MM.1S (cell line): ENCODE results near the gene DGUOK.

ENCODE experiments used
- DNase-seq: peaks from one replicate; pipeline ENCODE4 v3.0.0-alpha.2; 2015
- H2AFZ ChIP-seq: fragments of 300-600 bp; sonication (generic); 2 replicates; pipeline ENCODE4 v1.6.0; 2016; ENCODE audit warnings: antibody characterized with exemption, low read length
- H3F3A ChIP-seq: fragments of 300-600 bp; sonication (generic); 2 replicates; pipeline ENCODE4 v1.6.1; 2016; ENCODE audit warnings: mild to moderate bottlenecking, antibody characterized with exemption, low read length, moderate library complexity, mixed read lengths; ENCODE audit not compliant: insufficient read depth
- H3K27ac ChIP-seq: fragments of 300-600 bp; sonication (generic); 2 replicates; pipeline ENCODE4 v1.5.1; 2016; ENCODE audit warnings: mild to moderate bottlenecking, low read length
- H3K27me3 ChIP-seq: fragments of 300-600 bp; sonication (generic); replicated peaks from 2 replicates; pipeline ENCODE4 v1.6.0; 2016; ENCODE audit warnings: low read length; ENCODE audit not compliant: insufficient read depth
- H3K36me3 ChIP-seq: fragments of 300-600 bp; sonication (generic); replicated peaks from 2 replicates; pipeline ENCODE4 v1.6.1; 2016; ENCODE audit warnings: mild to moderate bottlenecking, low read length, mixed read lengths; ENCODE audit not compliant: insufficient read depth
- H3K4me1 ChIP-seq: fragments of 300-600 bp; sonication (generic); 2 replicates; pipeline ENCODE4 v1.6.1; 2016; ENCODE audit warnings: low read length, mixed read lengths
- H3K4me2 ChIP-seq: fragments of 300-600 bp; sonication (generic); 2 replicates; pipeline ENCODE4 v1.6.0; 2016; ENCODE audit warnings: low read depth, low read length
- H3K4me3 ChIP-seq: fragments of 300-600 bp; sonication (generic); 2 replicates; pipeline ENCODE4 v1.5.1; 2016; ENCODE audit warnings: low read length, mixed read lengths
- H3K79me2 ChIP-seq: fragments of 300-600 bp; sonication (generic); 2 replicates; pipeline ENCODE4 v1.6.1; 2016; ENCODE audit warnings: mixed run types, low read length, mixed read lengths
- H3K9ac ChIP-seq: fragments of 300-600 bp; sonication (generic); 2 replicates; pipeline ENCODE4 v1.6.1; 2016; ENCODE audit warnings: low read length, mixed read lengths
- H3K9me2 ChIP-seq: fragments of 300-600 bp; sonication (generic); replicated peaks from 2 replicates; pipeline ENCODE4 v1.6.1; 2016; ENCODE audit warnings: mild to moderate bottlenecking, low read length, mixed read lengths; ENCODE audit not compliant: insufficient read depth
- H3K9me3 ChIP-seq: fragments of 300-600 bp; sonication (generic); replicated peaks from 2 replicates; pipeline ENCODE4 v1.6.1; 2016; ENCODE audit warnings: mild to moderate bottlenecking, low read length, mixed read lengths; ENCODE audit not compliant: insufficient read depth
- H4K20me1 ChIP-seq: fragments of 300-600 bp; sonication (generic); 2 replicates; pipeline ENCODE4 v1.6.1; 2016; ENCODE audit warnings: mild to moderate bottlenecking, low read length, moderate library complexity, mixed read lengths; ENCODE audit not compliant: insufficient read depth
- CTCF ChIP-seq: fragments of 300-600 bp; sonication (generic); IDR thresholded peaks from 2 replicates; pipeline ENCODE4 v1.5.1; 2016; ENCODE audit warnings: antibody characterized with exemption, low read length, mixed read lengths
- EZH2 ChIP-seq: fragments of 300-600 bp; sonication (generic); optimal IDR thresholded peaks from 2 replicates; pipeline ENCODE3; 2017; ENCODE audit warnings: low read depth, mild to moderate bottlenecking, antibody characterized with exemption, low read length, mixed read lengths
- EZH2phosphoT487 ChIP-seq: fragments of 300-600 bp; sonication (generic); IDR thresholded peaks from 2 replicates; pipeline ENCODE4 v1.6.1; 2018; ENCODE audit warnings: antibody characterized with exemption, low read length

DGUOK gene

DNA sequence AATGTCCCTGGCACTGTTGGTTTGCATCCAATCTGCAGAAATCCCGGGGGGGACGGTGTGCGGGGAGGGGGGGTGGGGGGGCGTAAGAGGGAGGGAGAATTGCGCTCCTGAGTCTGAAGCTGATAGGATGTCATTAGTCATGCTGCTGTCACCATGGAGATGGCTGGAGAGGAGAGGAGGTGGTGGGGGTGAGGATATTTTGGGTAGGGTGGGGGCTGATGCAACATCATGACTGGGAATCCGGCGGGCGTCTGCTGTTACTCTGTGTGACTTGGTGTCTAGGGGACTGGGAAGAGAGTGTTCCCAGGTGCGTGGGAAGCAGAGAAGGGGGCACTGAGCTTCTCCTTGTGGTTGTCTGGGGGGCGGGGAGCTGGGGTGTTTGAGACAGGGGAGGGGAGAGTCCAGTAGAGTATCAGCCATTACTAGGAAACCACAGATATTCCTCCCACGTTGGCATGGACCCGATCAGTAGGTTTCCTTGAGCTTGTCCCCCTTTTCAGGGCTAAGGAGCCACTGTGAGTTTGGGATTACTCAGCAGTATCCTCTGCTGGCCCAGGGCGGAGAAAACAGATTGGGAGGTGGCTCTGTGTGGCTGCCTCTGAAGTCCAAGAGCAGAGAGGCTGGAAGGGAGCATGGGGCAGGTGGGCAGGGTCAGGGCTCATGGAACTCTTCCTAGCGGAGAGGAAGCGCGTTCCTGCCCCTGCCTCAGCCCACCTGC, 77.0 kb downstream of the DGUOK start:
- Histone ChIP-seq H3K36me3 (no peaks in the 10 kb centered on the region), H4K20me1 (peaks cover 12% of the 10 kb centered on the region; the same call in 1 of the 2 replicates), H3K9me3 (no peaks in the 10 kb centered on the region), H3F3A (0 out of 2 replicates have a peak, but pooled peaks cover 5% of the 10 kb centered on the region), H3K79me2 (peaks cover 67% of the 10 kb centered on the region), H3K9me2 (no peaks in the 10 kb centered on the region), H3K4me2 (no peak overlapping the region), H3K4me3 (no peak overlapping the region), H3K4me1 (no peaks in the 10 kb centered on the region), H2AFZ (no peak overlapping the region), H3K9ac (no peak overlapping the region), H3K27ac (no peak overlapping the region), H3K27me3 (no peaks in the 10 kb centered on the region)
- no peak for DNase-seq
- TF ChIP-seq EZH2phosphoT487 (no peak), EZH2 (no peak), CTCF (no peak)

- no peak for DNase-seq
- no peak overlapping the region for H3K4me2 ChIP-seq
- H2AFZ ChIP-seq: no peak overlapping the region
- peaks cover 67% of the 10 kb centered on the region for H3K79me2 ChIP-seq
- peaks cover 12% of the 10 kb centered on the region; the same call in 1 of the 2 replicates for H4K20me1 ChIP-seq
- H3F3A ChIP-seq: 0 out of 2 replicates have a peak, but pooled peaks cover 5% of the 10 kb centered on the region
- H3K9me3 ChIP-seq: no peaks in the 10 kb centered on the region
- H3K9ac ChIP-seq: no peak overlapping the region
- no peaks in the 10 kb centered on the region for H3K9me2 ChIP-seq
- H3K27me3 ChIP-seq: no peaks in the 10 kb centered on the region
- no peak overlapping the region for H3K27ac ChIP-seq
- TF ChIP-seq EZH2: no peak
- no peak overlapping the region for H3K4me3 ChIP-seq
- no peaks in the 10 kb centered on the region for H3K4me1 ChIP-seq
- no peaks in the 10 kb centered on the region for H3K36me3 ChIP-seq
These were observed 77.8 kb downstream of the DGUOK start for GRCh38 chr2:74004212-74005182.

GRCh38 chr2:74005786-74006185, 79.1 kb downstream of the DGUOK start:
- Histone ChIP-seq H3K9me3 (no peaks in the 10 kb centered on the region), H3F3A (0 out of 2 replicates have a peak, but pooled peaks cover 5% of the 10 kb centered on the region), H3K9ac (no peak overlapping the region), H3K4me2 (no peak overlapping the region), H3K79me2 (peaks cover 67% of the 10 kb centered on the region), H3K4me1 (no peaks in the 10 kb centered on the region), H3K27me3 (no peaks in the 10 kb centered on the region), H3K4me3 (no peak overlapping the region), H3K36me3 (no peaks in the 10 kb centered on the region), H2AFZ (no peak overlapping the region), H4K20me1 (peaks cover 11% of the 10 kb centered on the region; the same call in 1 of the 2 replicates), H3K9me2 (no peaks in the 10 kb centered on the region), H3K27ac (no peak overlapping the region)
- TF ChIP-seq CTCF (no peak), EZH2phosphoT487 (no peak), EZH2 (no peak)
- no peak for DNase-seq
